ENCODE results near the gene ATP2B1. TPM values are rescaled to one million over a fixed set of nuclear protein-coding genes. Genes with fewer than 3 reads are reported as not detected.

ATP2B1 gene
- total RNA-seq, 1 donor, result 99.9 TPM

- Histone ChIP-seq H3K27me3 (ENCODE audit: insufficient read depth, low read length) (no peaks in the 10 kb centered on the region), H3K4me3 (ENCODE audit: insufficient read depth, low read length) (no peak overlapping the region), H2AFZ (ENCODE audit: low read length) (no peak overlapping the region), H3K36me3 (ENCODE audit: insufficient read depth, low read length) (no peaks in the 10 kb centered on the region), H4K20me1 (ENCODE audit: insufficient read depth, low read length) (peaks cover 5% of the 10 kb centered on the region), H3K27ac (ENCODE audit: low read depth, low read length) (peak overlapping the region; percentile 13), H3K4me2 (ENCODE audit: insufficient read depth, low read length) (peak overlapping the region; percentile 29), H3K79me2 (ENCODE audit: insufficient read depth, low read length) (peaks cover 100% of the 10 kb centered on the region), H3K9me3 (ENCODE audit: low read depth, low read length) (no peaks in the 10 kb centered on the region), H3K4me1 (ENCODE audit: insufficient read depth, low read length) (peaks cover 7% of the 10 kb centered on the region)
- TF ChIP-seq, protein P1, sequence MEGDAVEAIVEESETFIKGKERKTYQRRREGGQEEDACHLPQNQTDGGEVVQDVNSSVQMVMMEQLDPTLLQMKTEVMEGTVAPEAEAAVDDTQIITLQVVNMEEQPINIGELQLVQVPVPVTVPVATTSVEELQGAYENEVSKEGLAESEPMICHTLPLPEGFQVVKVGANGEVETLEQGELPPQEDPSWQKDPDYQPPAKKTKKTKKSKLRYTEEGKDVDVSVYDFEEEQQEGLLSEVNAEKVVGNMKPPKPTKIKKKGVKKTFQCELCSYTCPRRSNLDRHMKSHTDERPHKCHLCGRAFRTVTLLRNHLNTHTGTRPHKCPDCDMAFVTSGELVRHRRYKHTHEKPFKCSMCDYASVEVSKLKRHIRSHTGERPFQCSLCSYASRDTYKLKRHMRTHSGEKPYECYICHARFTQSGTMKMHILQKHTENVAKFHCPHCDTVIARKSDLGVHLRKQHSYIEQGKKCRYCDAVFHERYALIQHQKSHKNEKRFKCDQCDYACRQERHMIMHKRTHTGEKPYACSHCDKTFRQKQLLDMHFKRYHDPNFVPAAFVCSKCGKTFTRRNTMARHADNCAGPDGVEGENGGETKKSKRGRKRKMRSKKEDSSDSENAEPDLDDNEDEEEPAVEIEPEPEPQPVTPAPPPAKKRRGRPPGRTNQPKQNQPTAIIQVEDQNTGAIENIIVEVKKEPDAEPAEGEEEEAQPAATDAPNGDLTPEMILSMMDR (IDR thresholded peaks at IDR 0.05; ENCODE audit: extremely low read depth, low read depth, low read length), result no peak
- peak; percentile 27 for DNase-seq (ENCODE audit: insufficient read length, low spot score, missing footprints)
These were observed 37.2 kb downstream of the ATP2B1 start for GRCh38 chr12:89671469-89671868.

DNA sequence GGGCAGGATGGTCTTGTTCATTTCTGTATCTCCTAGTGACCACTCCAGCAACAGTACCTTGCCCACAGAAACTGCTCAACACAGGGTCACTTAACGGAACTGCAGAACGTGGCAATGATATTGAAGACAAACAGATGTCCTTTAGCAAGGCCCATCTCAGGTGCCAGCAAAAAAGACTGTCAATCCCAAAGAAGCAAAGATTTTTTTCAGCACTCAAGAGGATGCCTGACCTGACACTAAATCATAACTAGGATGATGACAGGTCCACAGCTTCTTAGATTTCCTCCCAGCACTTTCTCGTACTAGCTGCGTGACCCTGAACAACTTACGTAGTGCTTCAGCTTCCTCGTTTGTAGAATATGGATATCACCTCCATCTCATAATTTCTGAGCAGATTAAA is 39.4 kb downstream of the ATP2B1 start:
- Histone ChIP-seq H3K36me3 (ENCODE audit: insufficient read depth, low read length) (no peaks in the 10 kb centered on the region), H3K27ac (ENCODE audit: low read depth, low read length) (no peak overlapping the region), H2AFZ (ENCODE audit: low read length) (no peak overlapping the region), H3K4me1 (ENCODE audit: insufficient read depth, low read length) (peaks cover 11% of the 10 kb centered on the region), H3K27me3 (ENCODE audit: insufficient read depth, low read length) (no peaks in the 10 kb centered on the region), H3K4me2 (ENCODE audit: insufficient read depth, low read length) (no peak overlapping the region), H4K20me1 (ENCODE audit: insufficient read depth, low read length) (peaks cover 9% of the 10 kb centered on the region), H3K4me3 (ENCODE audit: insufficient read depth, low read length) (no peak overlapping the region), H3K9me3 (ENCODE audit: low read depth, low read length) (no peaks in the 10 kb centered on the region), H3K79me2 (ENCODE audit: insufficient read depth, low read length) (peaks cover 100% of the 10 kb centered on the region)
- TF ChIP-seq, protein P1 (IDR thresholded peaks at IDR 0.05; ENCODE audit: extremely low read depth, low read depth, low read length), result no peak
- DNase-seq (ENCODE audit: insufficient read length, low spot score, missing footprints), result no peak

DNA sequence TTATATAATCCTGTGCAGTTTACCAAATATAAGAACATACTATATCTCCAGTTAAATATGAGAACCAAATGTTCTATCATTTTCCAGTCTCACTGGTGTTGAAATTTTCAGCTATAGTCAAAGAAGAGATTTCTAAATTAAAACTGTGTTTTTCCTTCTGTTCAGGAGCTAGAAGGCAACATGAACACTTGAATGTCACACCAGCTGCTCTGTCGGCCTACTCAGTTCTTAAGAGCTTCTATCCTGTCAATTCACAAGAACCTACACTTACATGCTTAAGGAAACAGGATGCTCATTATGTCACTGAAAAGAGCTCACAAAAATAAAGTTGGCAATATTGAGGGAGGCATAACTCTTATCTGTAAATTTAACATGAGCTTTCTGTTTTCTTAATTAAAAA is 43.1 kb downstream of the ATP2B1 start:
- Histone ChIP-seq H3K79me2 (ENCODE audit: insufficient read depth, low read length) (peaks cover 100% of the 10 kb centered on the region), H3K4me3 (ENCODE audit: insufficient read depth, low read length) (no peak overlapping the region), H3K4me2 (ENCODE audit: insufficient read depth, low read length) (no peak overlapping the region), H3K36me3 (ENCODE audit: insufficient read depth, low read length) (no peaks in the 10 kb centered on the region), H3K27me3 (ENCODE audit: insufficient read depth, low read length) (no peaks in the 10 kb centered on the region), H2AFZ (ENCODE audit: low read length) (no peak overlapping the region), H3K27ac (ENCODE audit: low read depth, low read length) (no peak overlapping the region), H3K4me1 (ENCODE audit: insufficient read depth, low read length) (peaks cover 13% of the 10 kb centered on the region), H4K20me1 (ENCODE audit: insufficient read depth, low read length) (peaks cover 12% of the 10 kb centered on the region), H3K9me3 (ENCODE audit: low read depth, low read length) (no peaks in the 10 kb centered on the region)
- no peak for DNase-seq (ENCODE audit: insufficient read length, low spot score, missing footprints)
- TF ChIP-seq, protein P1 (IDR thresholded peaks at IDR 0.05; ENCODE audit: extremely low read depth, low read depth, low read length), result no peak

GRCh38 chr12:89664441-89664840 is 44.2 kb downstream of the ATP2B1 start:
- Histone ChIP-seq H3K36me3 (ENCODE audit: insufficient read depth, low read length) (no peaks in the 10 kb centered on the region), H3K27ac (ENCODE audit: low read depth, low read length) (peak overlapping the region; percentile 0), H3K4me1 (ENCODE audit: insufficient read depth, low read length) (peaks cover 13% of the 10 kb centered on the region), H4K20me1 (ENCODE audit: insufficient read depth, low read length) (peaks cover 12% of the 10 kb centered on the region), H3K4me3 (ENCODE audit: insufficient read depth, low read length) (no peak overlapping the region), H3K27me3 (ENCODE audit: insufficient read depth, low read length) (no peaks in the 10 kb centered on the region), H3K79me2 (ENCODE audit: insufficient read depth, low read length) (peaks cover 98% of the 10 kb centered on the region), H2AFZ (ENCODE audit: low read length) (no peak overlapping the region), H3K4me2 (ENCODE audit: insufficient read depth, low read length) (peak overlapping the region; percentile 21), H3K9me3 (ENCODE audit: low read depth, low read length) (no peaks in the 10 kb centered on the region)
- TF ChIP-seq, protein P1 (IDR thresholded peaks at IDR 0.05; ENCODE audit: extremely low read depth, low read depth, low read length), result no peak
- DNase-seq (ENCODE audit: insufficient read length, low spot score, missing footprints), result no peak
